ENCODE data around the gene PLP2.

Gene PLP2

GRCh38 chrX:49212209-49212608 lies 40.5 kb downstream of the PLP2 start:
- no peak for DNase-seq

GRCh38 chrX:49212861-49213260 lies 41.2 kb downstream of the PLP2 start:
- no peak for DNase-seq

- no peak for DNase-seq
Measured at GRCh38 chrX:49214416-49214815, 42.7 kb downstream of the PLP2 start.

- DNase-seq = no peak
Measured at GRCh38 chrX:49214996-49215526, 43.4 kb downstream of the PLP2 start.

GRCh38 chrX:49220100-49220499 lies 48.4 kb downstream of the PLP2 start:
- no peak for DNase-seq

GRCh38 chrX:49221868-49222267 lies 50.2 kb downstream of the PLP2 start:
- DNase-seq = no peak
